Common myeloid progenitor, CD34-positive (primary cell): ENCODE data around the gene SUFU.
A peak's percentile ranks its signal among the peaks of the same experiment; 100 is the strongest.

Experiments
- CTCF ChIA-PET: fragments of 350-600 bp; sonication (Branson Sonifier 250); formaldehyde crosslinking; loops from one replicate; lab custom pipeline; 2021; ENCODE audit warnings: antibody characterized with exemption; lab: Charles Lee
- POLR2A ChIA-PET: fragments of 350-600 bp; sonication (Branson Sonifier 250); formaldehyde crosslinking; loops from one replicate; lab custom pipeline; 2021; ENCODE audit warnings: antibody characterized with exemption; lab: Charles Lee
- DNase-seq, 3 donors: peaks; one replicate each; pipeline versions ENCODE4 v3.0.0 to v3.0.0-alpha.2; 2013
- H3K27ac ChIP-seq, 2 experiments: 1 replicate in 1 of 2; 2 replicates in 1 of 2; pipeline ENCODE4 v1.7.0; 2013; ENCODE audit warnings: inconsistent platforms in 2 of 2, low read length in 2 of 2, mild to moderate bottlenecking in 2 of 2, low read depth in 1 of 2, moderate library complexity in 1 of 2; ENCODE audit not compliant: severe bottlenecking in 2 of 2, insufficient read depth in 1 of 2, poor library complexity in 1 of 2
- H3K27me3 ChIP-seq, 5 experiments: replicated peaks in 2 of 5; 1 replicate in 3 of 5; 2 replicates in 2 of 5; pipeline versions ENCODE4 v1.6.1 to v1.7.0; 2013; ENCODE audit warnings: low read length in 4 of 5, mild to moderate bottlenecking in 2 of 5, moderate library complexity in 2 of 5, inconsistent platforms in 1 of 5; ENCODE audit not compliant: insufficient read depth in 5 of 5, control insufficient read depth in 4 of 5
- H3K36me3 ChIP-seq, 4 experiments: 1 replicate in 2 of 4; 2 replicates in 2 of 4; pipeline versions ENCODE4 v1.6.1 to v1.7.0; 2013; ENCODE audit warnings: low read length in 3 of 4, control low read depth in 1 of 4, mild to moderate bottlenecking in 1 of 4; ENCODE audit not compliant: control insufficient read depth in 4 of 4, insufficient read depth in 4 of 4
- H3K4me1 ChIP-seq, 4 experiments: 1 replicate in 3 of 4; 2 replicates in 1 of 4; pipeline versions ENCODE4 v1.6.1 to v1.7.1; 2013; ENCODE audit warnings: low read length in 3 of 4, mild to moderate bottlenecking in 3 of 4, control low read depth in 1 of 4, inconsistent platforms in 1 of 4, moderate library complexity in 1 of 4; ENCODE audit not compliant: control insufficient read depth in 4 of 4, insufficient read depth in 4 of 4; ENCODE audit errors: control extremely low read depth in 1 of 4
- H3K4me3 ChIP-seq, 7 experiments: 1 replicate in 4 of 7; 2 replicates in 3 of 7; pipeline versions ENCODE4 v1.5.1 to v1.7.0; 2013; ENCODE audit warnings: mild to moderate bottlenecking in 7 of 7, low read length in 6 of 7, moderate library complexity in 6 of 7, inconsistent platforms in 2 of 7, low read depth in 2 of 7, control low read depth in 1 of 7; ENCODE audit not compliant: insufficient read depth in 4 of 7, control insufficient read depth in 1 of 7; ENCODE audit errors: extremely low read depth in 1 of 7
- H3K9me3 ChIP-seq, 5 experiments: 1 replicate in 4 of 5; 2 replicates in 1 of 5; pipeline versions ENCODE4 v1.6.1 to v1.7.1; 2013; ENCODE audit warnings: low read length in 4 of 5, mild to moderate bottlenecking in 2 of 5, inconsistent platforms in 1 of 5, low read depth in 1 of 5, moderate library complexity in 1 of 5; ENCODE audit not compliant: control insufficient read depth in 4 of 5, insufficient read depth in 2 of 5; ENCODE audit errors: control extremely low read depth in 1 of 5
- WGBS: methylation state at CpG from one replicate; pipeline ENCODE4 v1.1.5; 2013; ENCODE audit not compliant: insufficient coverage; 5-methylcytosine and 5-hydroxymethylcytosine counted together

The SUFU gene

DNA sequence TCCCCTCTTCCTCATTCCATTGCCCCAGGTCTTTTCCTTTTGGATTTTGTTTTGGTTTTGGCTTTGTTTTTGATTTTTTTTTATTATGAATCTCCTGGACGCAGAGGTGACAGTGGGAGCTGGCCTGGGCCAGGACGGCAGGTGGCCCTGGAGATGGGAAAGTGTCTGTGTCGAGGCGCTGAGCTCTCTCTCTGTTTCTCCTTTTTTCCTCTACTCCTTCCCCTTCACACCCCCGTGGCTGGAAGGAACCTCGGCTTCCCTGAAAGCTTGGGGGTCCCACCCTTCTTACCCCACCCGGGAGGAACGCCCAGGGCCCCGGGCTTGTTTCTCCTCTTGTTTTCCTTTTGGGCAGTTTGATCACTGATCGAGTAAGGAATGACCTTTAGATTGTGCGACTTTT is 153.7 kb downstream of the SUFU start:
- H3K36me3 ChIP-seq, result peaks cover 3 to 54% (median 45%) of the 10 kb centered on the region in 4 experiments
- POLR2A ChIA-PET, result no interaction called here

DNA sequence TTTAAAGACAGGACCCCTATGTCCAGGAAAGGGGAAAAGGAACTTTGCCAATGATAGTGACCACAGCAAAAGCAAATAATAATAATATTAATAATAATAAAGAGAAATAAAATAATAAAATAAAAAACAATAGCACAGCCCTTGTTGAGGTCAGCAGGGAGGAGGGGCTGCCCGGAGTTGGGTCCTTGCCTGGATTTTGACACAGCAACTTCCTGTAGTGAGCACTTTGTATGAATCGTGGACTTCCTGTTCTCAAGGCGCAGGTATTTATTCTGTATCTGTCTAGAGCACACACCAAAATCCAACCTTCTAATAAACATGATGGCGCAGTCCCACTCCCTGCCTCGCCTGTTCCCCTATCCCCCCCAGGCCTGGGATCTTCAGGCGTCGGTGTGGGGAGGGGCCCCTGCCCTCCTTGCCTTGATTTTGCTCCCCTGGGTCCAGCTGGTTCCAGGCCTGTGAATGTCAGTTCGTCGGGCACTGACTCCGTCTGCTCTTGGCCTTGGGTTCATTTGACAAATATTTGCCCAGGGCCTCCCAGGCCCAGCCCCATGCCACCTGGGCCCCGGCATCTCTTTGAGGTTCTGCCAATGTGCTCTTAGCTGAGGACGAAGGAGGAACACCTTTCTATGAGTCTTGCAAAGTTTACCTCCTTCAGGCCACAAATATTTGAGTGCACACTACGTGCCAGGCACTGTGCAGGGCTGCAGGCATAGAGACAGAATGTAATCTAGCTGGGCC is 154.4 kb downstream of the SUFU start:
- peaks cover 2 to 40% (median 30%) of the 10 kb centered on the region in 4 experiments for H3K4me1 ChIP-seq
- DNase-seq, result no peak

More for the DNA sequence above, 153.7 kb downstream of the SUFU start:
- Histone ChIP-seq H3K4me3 (no peak overlapping the region), H3K9me3 (no peaks in the 10 kb centered on the region), H3K27me3 (no peaks in the 10 kb centered on the region), H3K4me1 (peaks cover 2 to 46% (median 32%) of the 10 kb centered on the region in 4 experiments), H3K27ac (no peak overlapping the region)
- DNase-seq, result no peak
- 93% methylated on average over 3 of the region's 11 CpGs for WGBS
- CTCF ChIA-PET, result interaction anchor here (0.7 to 10.8 kb wide), 4 partner anchors 9 to 19 kb away, joined by 3 to 98 read pairs (median 4); no protein-coding TSS in a partner anchor

DNA sequence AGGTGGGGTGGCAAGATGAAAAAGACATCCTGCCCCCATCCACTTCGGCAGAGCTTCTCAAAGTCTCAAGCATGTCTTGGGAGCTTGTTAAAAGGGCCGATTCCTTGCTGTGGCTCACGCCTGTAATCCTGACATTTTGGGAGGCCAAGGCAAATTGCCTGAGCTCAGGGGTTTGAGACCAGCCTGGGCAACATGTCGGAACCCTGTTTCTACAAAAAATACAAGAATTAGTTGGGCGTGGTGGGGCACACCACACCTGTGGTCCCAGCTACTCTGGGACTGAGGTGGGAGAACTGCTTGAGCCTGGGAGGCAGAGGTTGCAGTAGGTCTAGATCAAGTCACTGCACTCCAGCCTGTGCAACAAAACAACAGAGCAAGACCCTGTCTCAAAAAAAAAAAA is 155.0 kb downstream of the SUFU start:
- ChIA-PET CTCF (interaction anchor here (0.8 to 10.8 kb wide), 4 partner anchors 8 to 17 kb away, joined by 3 to 98 read pairs (median 14); no protein-coding TSS in a partner anchor), POLR2A (interaction anchor here (0.6 to 3.6 kb wide), 3 partner anchors 9 to 13 kb away, joined by 3 to 24 read pairs (median 4); partner anchors contain the start of gene TRIM8)
- Histone ChIP-seq H3K4me1 (peaks cover 2 to 35% (median 28%) of the 10 kb centered on the region in 4 experiments), H3K36me3 (peaks cover 3 to 46% (median 36%) of the 10 kb centered on the region in 4 experiments), H3K9me3 (no peaks in the 10 kb centered on the region), H3K27me3 (no peaks in the 10 kb centered on the region), H3K27ac (no peak overlapping the region), H3K4me3 (no peak overlapping the region)
- 80% methylated on average over 4 of the region's 5 CpGs for WGBS
- no peak for DNase-seq

More for the DNA sequence above, 154.4 kb downstream of the SUFU start:
- Histone ChIP-seq H3K36me3 (peaks cover 3 to 52% (median 42%) of the 10 kb centered on the region in 4 experiments), H3K27me3 (no peaks in the 10 kb centered on the region), H3K4me3 (no peak overlapping the region), H3K27ac (no peak overlapping the region), H3K9me3 (no peaks in the 10 kb centered on the region)
- ChIA-PET POLR2A (interaction anchor here (0.5 to 3.6 kb wide), 3 partner anchors 8 to 148 kb away, joined by 3 to 24 read pairs (median 4); partner anchors contain the start of gene TRIM8), CTCF (interaction anchor here (0.7 to 10.8 kb wide), 6 partner anchors 8 to 18 kb away, joined by 3 to 98 read pairs (median 4); no protein-coding TSS in a partner anchor)
- WGBS, result 89% methylated on average over 12 of the region's 13 CpGs

DNA sequence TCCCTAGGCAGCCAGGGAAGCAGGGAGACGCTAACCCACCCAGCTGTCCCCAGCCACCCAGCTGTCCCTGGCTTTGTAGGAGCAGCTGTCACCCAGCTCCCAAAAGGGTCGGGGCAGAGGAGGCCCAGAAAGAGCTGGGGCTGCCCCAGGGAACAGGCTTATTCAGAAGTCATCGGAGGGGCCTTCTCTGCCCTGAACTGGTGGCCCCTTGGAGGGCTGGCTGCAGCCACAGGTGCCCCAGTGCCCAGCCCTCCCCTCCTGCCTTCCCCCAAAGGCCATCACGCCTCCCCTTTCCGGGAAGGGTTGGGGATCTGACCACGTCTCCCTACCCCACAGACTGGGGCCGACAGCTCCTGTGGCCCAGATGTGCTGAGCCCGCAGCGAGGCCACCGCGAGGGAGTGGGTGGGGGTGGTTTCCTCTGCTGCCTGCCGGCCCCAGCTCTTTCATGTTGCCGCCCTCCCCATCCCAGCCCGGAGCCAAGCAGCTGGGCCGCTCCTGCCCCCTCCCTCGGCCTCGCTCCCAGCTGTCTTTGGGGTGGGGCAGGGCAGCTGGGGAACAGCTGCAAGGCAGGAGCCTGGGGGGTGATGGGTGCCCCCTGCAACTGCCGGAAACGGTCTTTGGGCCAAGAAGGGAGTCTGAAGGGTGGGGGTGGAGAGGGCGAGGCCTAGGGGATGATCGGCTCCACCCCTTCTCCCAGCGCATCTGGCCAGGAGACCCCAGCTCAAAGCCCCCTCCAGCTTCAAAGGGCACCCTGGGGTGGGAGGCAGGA is 157.3 kb downstream of the SUFU start:
- Histone ChIP-seq H3K4me3 (peak overlapping the region in 4 of 7 experiments; percentile 25 to 55 (median 39)), H3K9me3 (no peaks in the 10 kb centered on the region), H3K27ac (no peak overlapping the region), H3K4me1 (peaks cover 2 to 35% (median 28%) of the 10 kb centered on the region in 4 experiments), H3K36me3 (peaks cover 3 to 27% (median 19%) of the 10 kb centered on the region in 4 experiments), H3K27me3 (no peaks in the 10 kb centered on the region)
- 0% methylated on average over 4 of the region's 22 CpGs for WGBS
- ChIA-PET CTCF (interaction anchor here (0.9 to 10.8 kb wide), 6 partner anchors 9 to 60 kb away, joined by 4 to 98 read pairs (median 16); no protein-coding TSS in a partner anchor), POLR2A (interaction anchor here (0.5 to 3.6 kb wide), 5 partner anchors 9 to 303 kb away, joined by 3 to 24 read pairs (median 4); partner anchors contain the start of gene TRIM8)
- DNase-seq, result peak; percentile 61 to 88 (median 85)

DNA sequence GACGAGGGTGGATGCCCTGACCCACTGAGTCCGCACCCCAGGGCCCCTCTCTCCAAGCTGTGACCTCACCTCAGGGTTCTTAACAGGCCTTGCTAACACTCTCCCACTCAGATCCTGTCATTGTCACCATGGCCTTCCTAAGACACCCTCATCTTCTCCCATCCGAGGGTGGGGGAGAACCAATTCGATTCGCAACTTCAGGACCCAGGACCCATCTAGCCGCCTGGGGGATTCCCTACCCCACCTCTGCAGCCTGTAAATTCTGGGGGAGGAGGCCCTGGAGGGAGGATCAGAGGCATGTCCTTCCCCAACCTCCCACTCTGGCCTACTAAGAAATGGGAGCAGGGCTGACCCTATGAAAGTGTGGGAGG is 157.9 kb downstream of the SUFU start:
- no peak overlapping the region for H3K4me3 ChIP-seq
- no peaks in the 10 kb centered on the region for H3K9me3 ChIP-seq
- no peaks in the 10 kb centered on the region for H3K27me3 ChIP-seq
- no peak overlapping the region for H3K27ac ChIP-seq
- peaks cover 2 to 35% (median 28%) of the 10 kb centered on the region in 4 experiments for H3K4me1 ChIP-seq
- DNase-seq, result no peak
- 51% methylated on average over 2 of the region's 6 CpGs for WGBS
- ChIA-PET POLR2A (interaction anchor here (1.0 to 3.6 kb wide), 3 partner anchors 8 to 16 kb away, joined by 3 to 24 read pairs (median 4); partner anchors contain the start of gene TRIM8), CTCF (interaction anchor here (0.9 to 10.8 kb wide), 7 partner anchors 8 to 64 kb away, joined by 3 to 98 read pairs (median 13); no protein-coding TSS in a partner anchor)
- H3K36me3 ChIP-seq, result peaks cover 0 to 21% (median 14%) of the 10 kb centered on the region in 4 experiments

DNA sequence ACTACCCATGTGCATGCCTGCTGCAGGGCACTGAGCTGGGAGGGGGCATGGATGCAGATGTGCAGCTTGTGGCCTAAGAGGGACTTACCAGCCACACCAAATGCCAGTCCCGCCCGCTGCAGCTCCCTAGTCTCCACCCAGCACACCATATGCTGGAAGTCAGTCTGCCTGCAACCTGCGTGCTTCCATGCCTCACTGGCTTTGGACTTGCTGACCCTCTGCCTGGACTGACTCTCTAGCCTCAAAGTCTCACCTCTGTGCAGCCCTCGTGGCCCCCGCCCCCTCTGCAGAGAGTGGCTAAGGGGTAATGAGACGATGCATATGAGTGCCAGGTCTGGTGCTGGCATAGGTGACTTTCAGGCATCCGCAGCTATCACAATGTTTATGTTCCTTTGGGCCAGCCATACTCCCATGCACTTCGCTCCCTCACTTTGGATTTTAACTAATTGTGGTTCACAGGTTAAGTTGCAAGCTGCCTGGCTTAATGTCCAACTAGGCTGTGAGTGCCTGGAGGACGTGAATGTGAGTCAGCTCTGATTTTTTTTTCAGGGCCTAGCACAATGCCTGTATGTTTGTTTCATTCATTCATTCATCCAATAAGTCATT is 162.2 kb downstream of the SUFU start:
- POLR2A ChIA-PET, result no interaction called here
- H3K27me3 ChIP-seq, result no peaks in the 10 kb centered on the region
- H3K4me1 ChIP-seq, result peaks cover 0 to 36% (median 15%) of the 10 kb centered on the region in 4 experiments
- no peak for DNase-seq
- 90% methylated on average over 9 of the region's 9 CpGs for WGBS
- H3K4me3 ChIP-seq, result no peak overlapping the region
- no peaks in the 10 kb centered on the region for H3K9me3 ChIP-seq
- CTCF ChIA-PET, result interaction anchor here (0.8 to 2.7 kb wide), 4 partner anchors 9 to 70 kb away, joined by 3 to 13 read pairs (median 5); no protein-coding TSS in a partner anchor
- H3K36me3 ChIP-seq, result no peaks in the 10 kb centered on the region
- no peak overlapping the region for H3K27ac ChIP-seq
